Dedifferentiated amniotic fluid mesenchymal stem cell (primary cell): Measurements from ENCODE around the gene SFTPA1.
A peak's percentile ranks its signal among the peaks of the same experiment; 100 is the strongest.
"Not testable (repeated sequence)": the region's sequence is repeated elsewhere in the genome, so short reads cannot be mapped to it uniquely, and the experiment has no call there.

Source experiments
- DNase-seq: peaks from one replicate; pipeline ENCODE4 v3.0.0-alpha.2; 2016; ENCODE audit errors: extremely low spot score

Gene SFTPA1

DNA sequence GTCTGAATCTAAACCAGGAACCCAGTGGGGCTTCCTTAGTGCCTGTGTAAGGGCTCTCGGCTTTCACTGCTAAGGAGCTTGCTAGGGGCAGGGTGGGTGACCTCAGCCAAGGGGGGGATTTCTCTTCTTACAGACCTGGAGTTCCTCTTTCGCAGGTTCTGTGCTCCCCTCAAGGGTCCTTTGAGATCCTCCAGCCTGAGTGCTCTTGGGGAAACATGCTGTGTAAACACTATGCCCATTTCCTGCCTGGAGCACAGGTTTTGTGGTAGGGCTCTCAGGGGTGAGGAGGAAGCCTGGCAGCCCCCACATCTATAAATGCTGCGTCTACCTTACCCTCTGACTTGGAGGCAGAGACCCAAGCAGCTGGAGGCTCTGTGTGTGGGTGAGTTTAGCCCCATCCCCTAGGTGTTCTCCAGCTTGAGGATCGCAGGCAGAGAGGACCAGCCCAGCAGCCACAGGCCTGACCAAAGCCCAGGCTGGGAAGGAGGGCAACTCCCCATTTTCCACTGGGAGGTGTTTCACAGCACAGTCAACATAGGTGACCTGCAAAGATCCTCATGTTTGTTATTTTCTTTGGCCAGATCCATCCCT lies at the start of gene SFTPA1:
TSS of gene SFTPA1 (plus strand) at position 339 of the 591 bp plus-strand sequence. CDS start 887 bp downstream, outside the sequence.
- no peak for DNase-seq

DNA sequence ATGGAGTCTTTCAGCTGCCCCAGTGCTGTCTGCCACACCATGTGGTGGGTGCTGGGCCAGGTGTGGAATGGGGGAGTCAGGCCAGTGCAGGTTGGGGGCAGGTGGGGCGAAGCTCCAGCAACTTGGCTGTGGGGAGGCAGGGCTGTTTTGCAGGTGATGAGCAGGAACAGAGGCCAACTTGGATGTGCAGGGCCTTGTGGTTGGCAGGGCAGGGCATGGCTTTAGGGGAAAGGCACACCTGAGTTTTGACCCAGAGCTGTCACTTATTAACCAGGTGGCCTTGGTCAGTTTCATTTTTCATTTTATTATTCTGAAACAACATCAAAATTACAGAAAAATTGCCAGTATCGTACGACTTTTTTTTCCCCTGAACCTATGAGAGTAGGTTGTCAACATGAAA lies 49.5 kb upstream of the SFTPA1 start:
- no peak for DNase-seq

DNA sequence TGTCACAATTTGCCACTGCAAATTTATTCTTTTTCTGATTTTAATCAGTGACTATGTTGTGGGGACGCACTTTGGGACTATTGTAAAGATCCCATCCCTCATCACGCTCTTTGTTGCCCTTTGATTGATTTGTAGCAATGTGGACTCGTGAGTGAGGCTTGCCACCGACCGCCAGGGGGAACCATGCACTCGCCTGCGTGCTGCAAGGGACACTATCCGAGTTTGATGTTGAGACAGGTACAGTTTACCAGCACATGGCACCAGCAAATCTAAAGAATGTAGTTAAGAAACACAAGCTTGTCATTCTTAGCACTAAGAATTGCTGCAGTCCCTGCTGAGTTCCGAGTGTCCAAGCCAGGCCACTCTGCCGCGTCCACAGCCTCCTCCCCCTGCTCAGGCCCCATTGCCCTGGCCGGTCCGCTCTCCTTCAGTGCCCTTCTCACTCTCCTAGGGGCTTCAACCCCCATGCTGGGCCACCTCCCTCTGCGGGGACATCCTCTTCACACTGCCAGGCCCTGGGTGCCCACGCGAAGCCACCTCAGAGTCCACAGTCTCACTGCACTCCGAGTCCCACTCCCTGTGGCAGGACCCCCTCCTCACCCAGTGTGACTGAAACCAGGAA lies 48.5 kb upstream of the SFTPA1 start:
- DNase-seq = peak; percentile 35

DNA sequence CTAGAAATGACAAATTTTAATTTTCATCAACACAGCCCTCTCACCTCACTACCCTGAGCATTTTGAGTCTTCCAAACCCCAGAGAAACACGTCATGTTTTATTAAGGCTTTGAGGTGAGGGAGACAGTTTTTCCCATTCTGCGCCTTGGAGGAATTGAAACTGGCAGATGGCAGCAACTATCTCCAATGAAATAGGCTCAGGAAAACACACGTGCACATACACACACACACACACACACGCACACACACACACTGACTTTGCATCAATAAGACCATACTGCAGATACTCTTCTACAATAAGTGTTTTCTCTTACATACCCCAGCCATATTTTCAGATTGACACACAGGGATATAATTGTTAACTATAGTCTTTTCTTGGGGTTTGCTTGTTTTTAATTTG lies 47.3 kb upstream of the SFTPA1 start:
- no peak for DNase-seq

DNA sequence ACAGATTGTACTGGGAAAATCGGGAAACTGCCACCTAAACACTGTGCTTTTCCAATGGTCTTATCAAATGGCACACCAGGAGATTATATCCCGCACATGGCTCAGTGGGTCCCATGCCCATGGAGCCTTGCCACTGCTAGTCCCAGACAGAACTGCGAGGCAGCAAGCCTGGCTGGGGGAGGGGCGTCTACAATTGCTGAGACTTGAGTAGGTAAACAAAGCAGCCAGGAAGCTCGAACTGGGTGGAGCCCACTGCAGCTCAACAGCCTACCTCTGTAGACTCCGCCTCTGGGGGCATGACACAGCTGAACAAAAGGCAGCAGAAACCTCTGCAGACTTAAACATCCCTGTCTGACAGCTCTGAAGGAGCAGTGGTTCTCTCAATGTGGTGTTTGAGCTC lies 40.1 kb upstream of the SFTPA1 start:
- DNase-seq = not testable (repeated sequence)

DNA sequence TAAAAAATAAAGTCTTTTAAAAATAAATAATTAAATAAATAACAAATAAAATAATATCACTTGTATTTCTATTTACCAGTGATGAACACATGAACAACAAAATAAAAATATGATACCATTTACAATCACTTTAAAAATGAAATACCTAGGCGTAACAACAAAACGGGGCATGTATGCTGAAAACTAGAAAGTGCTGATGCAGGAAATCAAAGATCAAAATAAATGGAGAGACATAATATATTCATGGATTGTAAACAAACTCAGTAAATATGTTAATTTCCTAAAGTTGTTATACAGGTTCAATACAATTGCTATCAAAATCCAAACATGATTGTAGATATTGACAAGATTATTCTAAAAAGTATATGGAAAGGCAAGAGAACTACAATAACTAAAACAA lies 31.4 kb upstream of the SFTPA1 start:
- DNase-seq = no peak

DNA sequence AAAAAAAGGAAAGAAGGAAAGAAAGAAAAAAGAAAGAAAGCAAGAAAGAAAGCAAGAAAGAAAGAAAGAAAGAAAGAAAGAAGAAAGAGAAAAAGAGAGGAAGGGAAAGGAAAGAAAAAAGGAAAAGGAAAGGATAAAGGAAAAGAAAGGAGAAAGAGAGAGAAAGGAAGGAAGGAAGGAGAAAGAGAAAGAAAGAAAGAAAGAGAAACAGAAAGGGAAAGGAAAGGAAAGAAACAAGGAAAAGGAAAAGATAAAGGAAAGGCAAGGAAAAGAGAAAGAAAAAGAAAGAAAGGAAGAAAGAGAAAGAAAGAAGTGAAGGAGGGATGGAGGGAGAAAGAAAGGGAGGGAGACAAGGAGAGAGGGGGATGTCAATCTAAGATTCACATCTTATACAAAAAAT lies 29.7 kb upstream of the SFTPA1 start:
- DNase-seq = no peak

DNA sequence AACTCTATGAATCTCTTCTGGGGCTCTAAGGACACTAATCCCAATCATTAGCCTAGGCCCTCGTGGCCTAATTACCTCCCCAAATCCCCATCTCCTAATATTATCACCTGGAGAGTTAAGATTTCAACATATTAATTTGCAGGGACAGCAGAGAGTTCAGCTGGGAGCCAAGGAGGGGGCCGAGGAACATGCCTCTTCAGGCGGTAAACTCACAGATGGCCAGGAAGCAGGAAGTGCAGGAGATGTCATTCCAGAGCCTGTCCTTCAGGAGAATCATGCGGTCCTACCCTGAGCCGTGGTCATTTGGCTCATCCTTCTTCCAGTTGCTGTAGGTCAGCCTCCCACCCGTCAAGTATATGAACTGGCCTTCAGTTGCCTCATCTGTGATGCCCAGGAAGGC lies 28.6 kb upstream of the SFTPA1 start:
- no peak for DNase-seq

DNA sequence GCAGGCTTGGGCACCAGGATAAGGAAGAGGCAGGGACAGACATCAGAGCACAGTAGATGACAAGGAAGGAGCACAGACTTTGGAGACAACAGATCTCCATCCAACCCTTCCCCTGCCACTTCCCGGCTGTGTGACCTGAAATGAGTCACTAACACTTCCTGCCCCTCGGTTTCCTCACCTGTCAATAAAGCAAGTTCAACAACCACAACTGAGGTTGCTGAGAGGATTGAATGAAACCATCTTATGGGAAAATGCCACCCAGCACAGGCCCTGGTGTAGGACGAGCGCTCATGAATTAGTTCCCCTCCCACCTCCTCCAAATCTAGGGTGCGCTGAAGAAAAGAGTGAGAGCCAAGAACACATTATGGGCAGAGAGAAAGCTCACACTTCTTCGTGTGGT lies 27.8 kb upstream of the SFTPA1 start:
- DNase-seq = not testable (repeated sequence)

DNA sequence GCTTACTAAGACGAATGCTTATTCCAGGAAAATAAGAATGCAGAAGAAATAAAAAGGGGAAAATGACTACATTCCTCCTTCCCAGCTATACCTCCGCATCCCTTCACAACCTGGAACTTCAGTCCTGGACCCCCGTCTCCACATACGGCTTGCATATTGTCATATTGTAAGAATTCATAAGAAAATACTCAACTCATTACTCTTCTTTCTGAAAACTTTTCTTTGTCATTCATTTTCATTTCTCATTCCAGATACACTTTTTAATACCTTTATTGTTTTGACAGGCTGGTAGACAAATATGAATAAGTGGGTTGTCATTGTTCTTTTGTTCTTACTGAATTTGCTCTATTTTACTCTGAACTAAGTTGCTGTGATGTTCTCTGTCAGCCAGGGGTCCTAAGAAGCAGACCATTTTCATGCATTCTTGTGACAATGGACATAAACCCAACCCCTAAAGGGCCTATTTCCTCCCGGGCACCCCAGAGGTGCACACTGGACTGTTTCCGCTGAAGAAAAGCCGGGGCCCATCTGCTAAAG lies 27.2 kb upstream of the SFTPA1 start:
- DNase-seq = no peak

DNA sequence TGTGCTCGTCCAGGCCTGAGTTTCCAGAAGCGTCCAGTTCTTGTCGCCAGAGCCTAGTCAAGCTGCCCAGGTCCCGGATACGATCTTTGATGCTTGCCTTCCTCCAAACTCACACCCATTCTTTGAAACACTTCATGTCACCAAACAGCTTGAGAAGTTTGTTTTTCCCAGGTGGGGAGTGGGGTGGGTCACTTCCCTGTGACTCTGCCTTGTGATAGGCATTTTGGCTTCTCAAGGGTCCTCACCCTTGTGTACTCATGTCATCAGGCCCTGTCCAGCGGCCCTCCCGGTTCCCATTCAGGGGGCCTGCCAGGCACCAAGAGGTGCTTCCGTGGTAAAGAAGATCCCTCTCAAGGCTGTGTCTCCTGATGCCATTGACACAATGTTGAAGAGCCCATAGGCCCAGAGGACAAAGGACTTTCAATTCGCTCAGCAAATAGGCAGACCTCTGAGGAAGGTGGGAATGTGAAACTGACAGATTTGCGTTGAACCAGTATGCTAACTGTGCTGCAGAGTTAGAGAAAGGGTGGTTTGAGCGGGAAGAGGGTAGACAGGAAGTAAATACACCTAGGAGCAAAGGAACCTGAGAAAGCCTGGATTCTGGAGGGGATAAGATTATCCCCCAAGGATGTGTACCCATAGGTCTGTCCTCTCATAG lies 24.7 kb upstream of the SFTPA1 start:
- no peak for DNase-seq

DNA sequence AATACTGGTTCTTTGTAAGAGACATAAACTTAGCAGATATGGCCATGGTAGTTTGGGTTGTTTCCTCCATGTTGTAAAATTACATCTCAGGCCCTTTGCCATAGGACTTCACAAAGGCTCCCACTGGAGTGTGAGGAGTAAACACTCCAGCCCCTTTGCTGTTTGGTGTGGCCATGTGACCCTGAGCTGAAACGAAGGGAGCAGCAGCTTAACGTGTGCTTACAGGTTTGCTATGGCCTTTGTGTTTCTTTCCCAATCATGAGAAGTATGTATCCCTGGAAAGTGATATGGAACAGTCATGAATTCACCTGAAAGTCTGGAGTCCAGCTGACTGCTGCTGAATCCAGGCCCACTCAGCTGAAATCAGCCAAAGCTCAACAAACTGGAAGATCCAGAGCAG lies 23.8 kb upstream of the SFTPA1 start:
- DNase-seq = no peak

DNA sequence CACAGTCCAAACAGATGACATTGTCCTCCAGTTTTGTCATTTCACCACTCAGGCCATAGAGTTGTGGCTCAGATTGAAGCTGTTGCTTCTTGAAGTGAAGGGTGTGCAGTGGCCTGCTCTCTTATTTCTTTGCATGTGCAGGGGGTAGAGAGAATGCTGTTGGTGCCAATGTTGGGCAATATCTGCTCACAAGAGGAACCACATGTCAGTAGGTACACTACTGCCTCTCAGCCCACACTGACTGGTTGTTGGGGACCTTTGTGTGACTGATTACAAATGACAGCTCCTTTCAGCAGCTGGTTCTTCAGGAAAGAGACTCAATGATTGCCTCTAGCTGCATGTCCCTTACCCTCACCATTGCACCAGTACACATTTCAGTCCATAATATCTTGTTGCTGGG lies 21.9 kb upstream of the SFTPA1 start:
- DNase-seq = no peak

DNA sequence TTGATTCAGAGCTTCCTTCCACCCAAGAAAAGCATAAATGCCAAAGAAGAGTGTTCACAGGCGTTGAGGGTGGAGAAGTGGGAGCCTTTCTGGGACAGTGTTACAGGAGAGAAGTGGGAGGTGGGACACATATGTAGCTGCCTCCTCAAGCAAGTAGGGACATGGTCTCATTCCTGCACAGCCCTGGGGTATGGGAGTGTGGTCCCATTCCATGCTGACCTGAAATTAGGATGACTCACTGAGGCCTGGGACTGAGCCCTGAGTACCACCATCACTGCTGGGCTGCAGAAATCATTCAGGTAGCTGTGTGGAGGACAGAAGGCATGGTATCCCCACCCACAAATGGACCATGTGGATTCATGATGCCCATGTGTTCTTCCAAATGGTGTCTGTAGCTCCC lies 17.4 kb upstream of the SFTPA1 start:
- no peak for DNase-seq

DNA sequence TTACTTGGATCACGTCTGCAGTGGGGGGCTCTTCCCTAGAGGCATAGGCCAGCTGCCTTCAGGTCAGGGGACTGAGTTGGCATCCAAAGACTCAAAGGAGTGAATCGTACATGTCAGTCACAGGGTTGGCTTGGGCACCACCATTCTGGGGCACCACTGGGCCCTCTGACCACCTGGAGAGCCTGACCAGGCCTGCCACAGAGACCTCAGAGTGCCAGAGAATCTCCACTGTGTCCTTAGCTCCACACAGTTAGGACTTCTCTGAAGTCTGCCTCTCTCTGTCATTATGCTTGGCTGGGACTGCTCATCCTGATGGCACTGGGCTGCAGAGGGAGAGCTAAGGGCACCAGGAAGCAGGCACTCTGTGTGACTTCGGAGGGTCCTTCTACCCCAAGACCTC lies 16.2 kb upstream of the SFTPA1 start:
- not testable (repeated sequence) for DNase-seq

DNA sequence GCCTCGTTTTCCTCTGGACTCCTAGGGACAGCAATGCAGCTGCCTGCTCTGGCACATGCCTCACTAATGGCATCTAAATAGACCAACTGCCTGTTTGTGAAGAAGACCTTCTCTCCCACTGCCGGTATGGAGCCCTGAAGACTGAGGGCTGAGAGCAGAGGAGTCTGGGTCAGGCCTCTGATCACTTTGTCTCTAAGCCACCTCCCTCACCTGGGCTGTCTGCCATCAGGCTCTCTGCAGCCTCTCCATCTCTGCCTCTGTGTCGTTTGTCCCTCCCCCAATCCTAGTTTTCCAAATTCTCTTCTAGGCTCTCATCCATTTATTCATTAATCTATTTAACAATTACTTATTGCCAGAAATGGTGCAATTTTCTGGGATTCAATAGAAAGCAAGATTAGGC lies 15.2 kb upstream of the SFTPA1 start:
- no peak for DNase-seq

DNA sequence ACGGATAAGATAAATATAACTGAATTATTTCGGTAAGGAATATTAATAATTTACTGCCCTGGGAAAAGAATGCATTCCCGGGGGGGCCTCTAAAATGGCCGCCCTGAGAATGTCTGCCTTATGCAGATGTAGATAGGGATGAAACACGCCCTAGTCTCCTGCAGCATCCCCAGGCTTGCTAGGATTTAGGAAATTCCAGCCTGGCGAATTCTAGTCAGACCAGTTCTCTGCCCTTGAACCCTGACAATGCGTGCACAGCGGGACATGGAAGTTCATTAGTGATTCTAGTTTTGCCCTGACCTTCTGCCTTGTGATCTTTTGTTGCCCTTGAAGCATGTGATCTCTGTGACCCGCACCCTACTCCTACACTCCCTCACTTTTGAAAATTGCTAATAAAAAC lies 11.1 kb upstream of the SFTPA1 start:
- DNase-seq = not testable (repeated sequence)

DNA sequence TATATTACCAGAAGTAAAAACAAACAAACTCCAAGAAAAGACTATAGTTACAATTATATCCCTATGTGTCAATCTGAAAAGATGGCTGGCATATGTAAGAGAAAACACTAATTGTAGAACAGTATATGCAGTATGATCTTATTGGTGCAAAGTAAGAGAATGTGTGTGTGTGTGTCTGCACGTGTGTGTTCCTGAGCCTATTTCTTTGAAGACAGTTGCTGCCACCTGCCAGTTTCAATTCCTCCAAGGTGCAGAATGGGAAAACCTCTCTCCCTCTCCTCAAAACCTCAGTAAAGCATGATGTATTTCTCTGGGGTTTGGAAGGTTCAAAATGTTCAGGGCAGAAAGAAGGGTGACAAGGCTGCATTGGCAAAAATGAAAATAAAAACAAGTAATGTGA lies 8.8 kb upstream of the SFTPA1 start:
- DNase-seq = no peak

DNA sequence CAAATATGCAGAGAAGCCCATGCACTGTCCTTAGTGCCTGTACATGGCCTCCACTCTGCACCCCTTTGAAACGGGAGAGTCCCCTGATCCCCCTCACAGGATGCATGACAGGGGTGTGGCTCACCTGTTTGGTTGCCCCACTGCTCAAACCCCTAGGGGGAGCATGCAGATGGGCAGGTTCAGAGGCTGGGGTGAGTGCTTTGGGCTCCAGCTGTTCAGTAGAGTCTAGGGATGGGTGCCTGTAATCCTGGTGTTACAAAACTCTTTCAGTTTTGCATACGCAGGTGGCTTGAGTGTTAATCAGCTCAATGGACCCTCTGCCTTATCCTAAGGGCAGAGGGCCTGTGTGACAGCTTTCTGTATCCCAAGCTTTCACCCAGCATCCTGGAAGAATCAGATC lies 7.8 kb upstream of the SFTPA1 start:
- DNase-seq = no peak

DNA sequence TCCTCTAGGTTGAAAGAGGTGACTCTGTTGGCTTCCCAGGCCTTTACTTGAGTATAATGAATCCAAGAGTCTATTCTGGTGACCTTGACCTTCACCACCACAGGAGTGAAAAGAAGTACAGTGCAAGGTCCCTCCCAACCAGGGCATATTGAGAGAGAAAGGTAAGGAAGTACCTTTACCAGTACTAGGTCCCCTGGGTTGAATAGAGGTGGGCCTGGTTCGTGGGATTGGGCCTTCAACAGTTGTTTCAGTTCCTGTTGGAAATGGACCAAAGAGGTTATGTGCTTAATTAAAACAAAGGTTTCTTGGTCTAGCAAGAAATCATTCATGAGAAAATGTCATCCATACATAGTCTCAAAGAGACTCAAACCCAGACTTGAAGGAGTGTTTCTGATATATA lies 6.4 kb upstream of the SFTPA1 start:
- DNase-seq = no peak

DNA sequence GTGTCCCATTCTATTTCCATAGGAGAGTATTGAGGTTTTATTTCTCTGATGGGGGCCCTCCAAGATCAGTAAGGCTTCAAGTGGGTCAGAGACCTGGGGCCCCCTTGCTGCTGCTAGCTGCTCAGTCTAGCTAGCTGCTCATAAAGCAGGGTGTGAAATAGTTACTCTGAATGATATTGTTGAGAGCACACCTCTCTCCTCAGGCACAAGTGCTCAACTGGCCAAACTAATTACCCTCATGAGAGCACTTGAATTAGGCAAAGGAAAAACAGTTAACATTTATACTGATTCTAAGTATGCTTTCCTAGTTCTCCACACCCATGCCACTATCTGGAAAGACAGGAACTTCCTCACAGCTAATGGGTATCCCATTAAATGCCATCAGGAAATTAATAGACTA lies 5.4 kb upstream of the SFTPA1 start:
- no peak for DNase-seq

DNA sequence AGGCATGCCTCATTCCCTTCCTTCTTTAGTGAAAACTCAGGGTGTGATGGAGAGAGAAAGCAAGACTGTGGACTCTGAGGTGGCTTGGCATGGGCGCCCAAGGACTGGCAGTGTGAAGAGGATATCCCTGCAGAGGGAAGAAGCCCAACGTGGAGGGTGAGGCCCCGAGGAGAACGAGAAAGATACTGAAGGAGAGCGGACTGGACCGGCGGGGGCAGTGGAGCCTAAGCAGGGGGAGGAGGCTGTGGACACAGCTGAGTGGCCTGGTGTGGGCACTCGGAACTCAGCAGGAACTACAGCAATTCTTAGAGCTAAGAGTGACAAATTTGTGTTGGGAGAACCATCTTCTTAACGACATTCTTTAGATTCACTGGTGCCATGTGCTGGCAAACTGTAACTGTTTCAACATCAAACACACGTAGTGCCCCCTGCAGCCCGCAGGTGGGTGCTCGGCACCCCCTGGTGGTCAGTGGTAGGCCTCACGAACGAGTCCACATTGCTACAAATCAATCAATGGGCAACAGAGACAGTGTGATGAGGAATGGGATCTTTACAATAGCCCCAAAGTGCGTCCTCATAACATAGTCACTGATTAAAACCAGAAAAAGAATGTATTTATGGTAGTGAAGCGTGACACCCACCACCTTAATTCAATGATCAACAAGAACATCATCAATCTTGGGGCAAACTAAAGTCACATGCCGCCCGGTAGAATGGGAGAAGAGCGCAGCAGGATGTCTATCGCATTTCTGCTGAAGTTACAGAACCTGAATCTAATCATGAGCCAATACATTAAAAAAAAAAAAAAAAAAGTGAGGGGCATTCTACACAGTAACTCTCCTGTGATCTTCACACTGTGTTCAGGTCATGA lies 2.0 kb upstream of the SFTPA1 start:
- DNase-seq = no peak
